ENCODE measurements around the gene LRRC72.

The LRRC72 gene

GRCh38 chr7:16542401-16542800 is 15.8 kb downstream of the LRRC72 start:
- in situ Hi-C loops (cut with MboI; ENCODE audit: low sequenced_read_pairs) = no loop called here
- H3K36me3 ChIP-seq (replicated peaks) = no peaks in the 10 kb centered on the region

GRCh38 chr7:16543456-16543855 is 16.8 kb downstream of the LRRC72 start:
- in situ Hi-C loops (cut with MboI; ENCODE audit: low sequenced_read_pairs) = no loop called here
- Histone ChIP-seq H3K4me1 (no peaks in the 10 kb centered on the region), H3K27me3 (ENCODE audit: low read depth) (peaks cover 3% of the 10 kb centered on the region; the same call in 1 of the 2 replicates), H3K4me3 (no peak overlapping the region), H3K9me3 (no peaks in the 10 kb centered on the region), H3K36me3 (replicated peaks) (no peaks in the 10 kb centered on the region)
- no peak for DNase-seq (ENCODE audit: low spot score in 2 of 2)

More at GRCh38 chr7:16542401-16542800, 15.8 kb downstream of the LRRC72 start:
- Histone ChIP-seq H3K9me3 (no peaks in the 10 kb centered on the region), H3K27me3 (ENCODE audit: low read depth) (peaks cover 3% of the 10 kb centered on the region; the same call in 1 of the 2 replicates), H3K4me1 (no peaks in the 10 kb centered on the region), H3K4me3 (no peak overlapping the region)
- DNase-seq (ENCODE audit: low spot score in 2 of 2) = no peak

GRCh38 chr7:16546921-16547505 is 20.4 kb downstream of the LRRC72 start:
- H3K4me3 ChIP-seq = no peak overlapping the region
- H3K9me3 ChIP-seq = no peaks in the 10 kb centered on the region
- H3K36me3 ChIP-seq (replicated peaks) = no peaks in the 10 kb centered on the region
- H3K27me3 ChIP-seq (ENCODE audit: low read depth) = peaks cover 3% of the 10 kb centered on the region; the same call in 1 of the 2 replicates
- no peak for DNase-seq (ENCODE audit: low spot score in 2 of 2)
- peaks cover 10% of the 10 kb centered on the region for H3K4me1 ChIP-seq
- in situ Hi-C loops (cut with MboI; ENCODE audit: low sequenced_read_pairs) = no loop called here

GRCh38 chr7:16548428-16548827 is 21.8 kb downstream of the LRRC72 start:
- in situ Hi-C loops (cut with MboI; ENCODE audit: low sequenced_read_pairs) = no loop called here
- no peaks in the 10 kb centered on the region for H3K36me3 ChIP-seq (replicated peaks)
- no peak for DNase-seq (ENCODE audit: low spot score in 2 of 2)
- H3K9me3 ChIP-seq = no peaks in the 10 kb centered on the region
- H3K27me3 ChIP-seq (ENCODE audit: low read depth) = no peaks in the 10 kb centered on the region; the same call in 1 of the 2 replicates
- H3K4me1 ChIP-seq = peaks cover 10% of the 10 kb centered on the region
- H3K4me3 ChIP-seq = no peak overlapping the region

GRCh38 chr7:16550671-16551070 is 24.0 kb downstream of the LRRC72 start:
- in situ Hi-C loops (cut with MboI; ENCODE audit: low sequenced_read_pairs) = loop anchor here (25.0 kb wide), 1 partner anchor 113 kb away; no protein-coding TSS in a partner anchor

GRCh38 chr7:16554518-16555236 is 28.1 kb downstream of the LRRC72 start:
- Histone ChIP-seq H3K27me3 (ENCODE audit: low read depth) (no peaks in the 10 kb centered on the region), H3K4me3 (no peak overlapping the region), H3K36me3 (replicated peaks) (no peaks in the 10 kb centered on the region), H3K9me3 (no peaks in the 10 kb centered on the region), H3K4me1 (peaks cover 10% of the 10 kb centered on the region)
- DNase-seq (ENCODE audit: low spot score in 2 of 2) = no peak
- in situ Hi-C loops (cut with MboI; ENCODE audit: low sequenced_read_pairs) = loop anchor here (25.0 kb wide), 1 partner anchor 117 kb away; no protein-coding TSS in a partner anchor

More at GRCh38 chr7:16550671-16551070, 24.0 kb downstream of the LRRC72 start:
- Histone ChIP-seq H3K4me1 (peaks cover 10% of the 10 kb centered on the region), H3K27me3 (ENCODE audit: low read depth) (no peaks in the 10 kb centered on the region), H3K36me3 (replicated peaks) (no peaks in the 10 kb centered on the region), H3K4me3 (no peak overlapping the region), H3K9me3 (no peaks in the 10 kb centered on the region)
- peak; percentile 44 to 93 for DNase-seq (ENCODE audit: low spot score in 2 of 2)

GRCh38 chr7:16556359-16556758 is 29.7 kb downstream of the LRRC72 start:
- H3K4me3 ChIP-seq = no peak overlapping the region
- in situ Hi-C loops (cut with MboI; ENCODE audit: low sequenced_read_pairs) = loop anchor here (25.0 kb wide), 1 partner anchor 119 kb away; no protein-coding TSS in a partner anchor
- H3K9me3 ChIP-seq = no peaks in the 10 kb centered on the region
- no peak for DNase-seq (ENCODE audit: low spot score in 2 of 2)
- H3K27me3 ChIP-seq (ENCODE audit: low read depth) = no peaks in the 10 kb centered on the region
- H3K36me3 ChIP-seq (replicated peaks) = no peaks in the 10 kb centered on the region
- peaks cover 2% of the 10 kb centered on the region; the same call in 1 of the 2 replicates for H3K4me1 ChIP-seq

GRCh38 chr7:16558761-16559302 is 32.2 kb downstream of the LRRC72 start:
- Histone ChIP-seq H3K4me3 (no peak overlapping the region), H3K4me1 (peaks cover 3% of the 10 kb centered on the region), H3K36me3 (replicated peaks) (no peaks in the 10 kb centered on the region), H3K9me3 (no peaks in the 10 kb centered on the region), H3K27me3 (ENCODE audit: low read depth) (no peaks in the 10 kb centered on the region)
- in situ Hi-C loops (cut with MboI; ENCODE audit: low sequenced_read_pairs) = loop anchor here (25.0 kb wide), 1 partner anchor 122 kb away; no protein-coding TSS in a partner anchor
- DNase-seq (ENCODE audit: low spot score in 2 of 2) = no peak

- Histone ChIP-seq H3K36me3 (replicated peaks) (no peaks in the 10 kb centered on the region), H3K27me3 (ENCODE audit: low read depth) (no peaks in the 10 kb centered on the region), H3K4me3 (no peak overlapping the region), H3K4me1 (peaks cover 3% of the 10 kb centered on the region), H3K9me3 (no peaks in the 10 kb centered on the region)
- DNase-seq (ENCODE audit: low spot score in 2 of 2) = no peak
- in situ Hi-C loops (cut with MboI; ENCODE audit: low sequenced_read_pairs) = loop anchor here (10.0 to 25.0 kb wide), 2 partner anchors 122 to 475 kb away; no protein-coding TSS in a partner anchor
These were observed 33.0 kb downstream of the LRRC72 start for GRCh38 chr7:16559497-16560179.

GRCh38 chr7:16561943-16562342 is 35.3 kb downstream of the LRRC72 start:
- H3K9me3 ChIP-seq = no peaks in the 10 kb centered on the region
- peak in 1 of 2 experiments; percentile 22 for DNase-seq (ENCODE audit: low spot score in 2 of 2)
- H3K27me3 ChIP-seq (ENCODE audit: low read depth) = no peaks in the 10 kb centered on the region
- no peaks in the 10 kb centered on the region for H3K36me3 ChIP-seq (replicated peaks)
- no peak overlapping the region for H3K4me3 ChIP-seq
- in situ Hi-C loops (cut with MboI; ENCODE audit: low sequenced_read_pairs) = loop anchor here (10.0 to 25.0 kb wide), 2 partner anchors 125 to 477 kb away; no protein-coding TSS in a partner anchor
- peaks cover 3% of the 10 kb centered on the region for H3K4me1 ChIP-seq

GRCh38 chr7:16562456-16563220 is 36.0 kb downstream of the LRRC72 start:
- Histone ChIP-seq H3K27me3 (ENCODE audit: low read depth) (no peaks in the 10 kb centered on the region), H3K36me3 (replicated peaks) (no peaks in the 10 kb centered on the region), H3K4me3 (no peak overlapping the region), H3K9me3 (no peaks in the 10 kb centered on the region), H3K4me1 (peaks cover 3% of the 10 kb centered on the region)
- in situ Hi-C loops (cut with MboI; ENCODE audit: low sequenced_read_pairs) = loop anchor here (10.0 to 25.0 kb wide), 2 partner anchors 125 to 478 kb away; no protein-coding TSS in a partner anchor
- DNase-seq (ENCODE audit: low spot score in 2 of 2) = no peak

GRCh38 chr7:16563281-16564022 is 36.8 kb downstream of the LRRC72 start:
- H3K4me3 ChIP-seq = no peak overlapping the region
- in situ Hi-C loops (cut with MboI; ENCODE audit: low sequenced_read_pairs) = loop anchor here (10.0 to 25.0 kb wide), 2 partner anchors 126 to 479 kb away; no protein-coding TSS in a partner anchor

More at GRCh38 chr7:16563281-16564022, 36.8 kb downstream of the LRRC72 start:
- Histone ChIP-seq H3K4me1 (peaks cover 3% of the 10 kb centered on the region), H3K9me3 (no peaks in the 10 kb centered on the region), H3K27me3 (ENCODE audit: low read depth) (no peaks in the 10 kb centered on the region), H3K36me3 (replicated peaks) (no peaks in the 10 kb centered on the region)
- no peak for DNase-seq (ENCODE audit: low spot score in 2 of 2)

Data from HAP-1 (cell line).